DMS79 (cell line): ENCODE measurements around the gene SNX17.
"Not testable (repeated sequence)": the region's sequence is repeated elsewhere in the genome, so short reads cannot be mapped to it uniquely, and the experiment has no call there.

Experiments
- DNase-seq: peaks from one replicate; lab custom pipeline; 2025; lab: John Stamatoyannopoulos, UW

SNX17 gene

GRCh38 chr2:27400348-27401135 lies 30.1 kb downstream of the SNX17 start:
- DNase-seq, result no peak

- DNase-seq, result peak; percentile 28
Measured at GRCh38 chr2:27407798-27408491, 37.5 kb downstream of the SNX17 start.

- DNase-seq, result no peak
Measured at GRCh38 chr2:27408601-27409320, 38.3 kb downstream of the SNX17 start.

GRCh38 chr2:27409321-27410073 lies 39.1 kb downstream of the SNX17 start, which contains the start of gene PPM1G:
PPM1G (minus strand) TSS chr2:27409591; CDS start chr2:27409422, 169 bp downstream.
- DNase-seq, result peak; percentile 79

- DNase-seq, result no peak
Measured at GRCh38 chr2:27412419-27413152, 42.2 kb downstream of the SNX17 start.

- no peak for DNase-seq
Measured at GRCh38 chr2:27416151-27416550, 45.7 kb downstream of the SNX17 start.

GRCh38 chr2:27420996-27421395 lies 50.6 kb downstream of the SNX17 start:
- no peak for DNase-seq

GRCh38 chr2:27421660-27422250 lies 51.3 kb downstream of the SNX17 start:
- DNase-seq, result no peak

- DNase-seq, result no peak
Measured at GRCh38 chr2:27422958-27423357, 52.5 kb downstream of the SNX17 start.

- not testable (repeated sequence) for DNase-seq
Measured at GRCh38 chr2:27425039-27425438, 54.6 kb downstream of the SNX17 start.
